Activated naive CD4-positive, alpha-beta T cell treated with Interleukin-2 at 50 U/mL for 16 hours (primary cell): ENCODE data around the gene IDE.
"Not testable (repeated sequence)": the region's sequence is repeated elsewhere in the genome, so short reads cannot be mapped to it uniquely, and the experiment has no call there.

Source experiments
- DNase-seq: peaks from one replicate; pipeline ENCODE4 v3.0.0-alpha.2; 2020

Gene IDE

DNA sequence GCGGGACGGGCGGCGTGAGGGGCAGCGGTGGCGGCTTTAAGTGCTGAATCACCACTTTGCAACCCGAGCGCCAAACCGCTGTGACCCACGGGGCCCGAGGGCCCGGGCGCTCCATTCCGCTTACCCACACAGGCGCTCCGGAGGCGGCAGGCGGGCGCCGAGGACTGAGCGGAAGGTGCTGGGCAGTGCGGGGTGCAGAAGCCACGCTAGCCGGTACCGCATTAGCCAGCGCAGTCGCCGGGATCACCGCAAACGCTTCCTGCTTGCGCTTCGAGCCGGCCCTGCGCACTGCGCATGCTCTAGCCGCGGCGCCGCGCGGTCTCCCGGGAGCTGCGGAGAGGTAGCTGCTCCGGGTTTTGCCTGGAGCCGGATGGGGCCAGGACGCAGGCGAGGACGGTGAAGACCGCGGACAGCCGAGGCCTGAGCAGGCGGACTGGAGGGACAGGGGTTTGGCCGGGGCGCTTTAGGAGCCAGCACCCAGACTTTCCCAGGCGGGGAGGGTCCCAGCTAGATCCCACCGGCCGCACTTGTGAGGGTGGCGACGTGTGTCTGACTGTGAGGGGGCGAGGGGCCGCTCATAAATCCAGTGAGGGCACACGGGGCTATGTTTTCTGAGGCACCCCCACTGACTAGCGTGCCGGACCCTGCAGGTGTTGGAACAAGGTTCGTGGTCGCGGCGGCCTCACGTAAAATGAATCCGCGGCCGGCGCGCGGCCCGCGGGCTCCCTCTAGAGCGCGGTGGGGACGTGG is at the start of gene IDE:
TSS of gene IDE (minus strand) at position 296 of the 750 bp plus-strand sequence. CDS start at position 222, 74 bp downstream.
- DNase-seq: peak; percentile 85

GRCh38 chr10:92619368-92619767 is 45.5 kb upstream of the IDE start:
- no peak for DNase-seq

- DNase-seq: no peak
Observed at GRCh38 chr10:92615515-92615914, 41.6 kb upstream of the IDE start.

DNA sequence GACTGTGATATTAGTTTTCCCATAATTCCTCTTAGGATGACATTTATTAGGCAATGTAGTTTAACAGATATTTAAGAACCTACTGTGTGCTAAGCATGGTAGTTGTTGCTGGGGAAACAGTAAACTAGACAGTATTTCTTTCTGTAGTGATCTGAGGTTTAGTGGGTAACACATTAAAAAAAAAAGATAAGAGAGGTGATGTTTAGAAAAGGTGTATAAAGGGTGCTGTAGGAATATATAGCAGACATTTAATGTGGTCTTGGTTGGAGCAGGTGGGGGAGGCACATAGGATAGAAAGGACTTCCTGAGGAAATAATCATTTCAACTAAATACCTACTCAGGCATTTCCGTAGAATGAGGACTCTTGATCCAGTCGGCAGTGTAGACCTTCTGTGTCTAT is 30.9 kb upstream of the IDE start:
- no peak for DNase-seq

- no peak for DNase-seq
Observed at GRCh38 chr10:92598321-92598720, 24.4 kb upstream of the IDE start.

DNA sequence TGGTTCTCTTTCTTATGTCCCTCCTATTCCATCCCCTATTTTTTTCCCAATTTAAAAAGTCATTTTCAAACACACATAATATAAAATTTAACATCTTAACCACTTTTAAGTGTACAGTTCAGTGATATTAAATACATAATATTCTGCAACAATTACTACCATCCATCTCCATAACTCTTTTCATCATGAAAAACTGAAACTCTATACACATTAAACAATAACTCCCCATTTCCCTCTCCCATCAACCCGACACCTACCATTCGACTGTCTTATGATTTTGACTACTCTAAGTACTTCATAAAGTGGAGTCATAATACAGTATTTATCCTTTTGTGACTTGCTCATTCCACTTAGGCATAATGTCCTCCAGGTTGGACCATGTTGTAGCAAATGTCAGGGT is 21.6 kb upstream of the IDE start:
- no peak for DNase-seq

DNA sequence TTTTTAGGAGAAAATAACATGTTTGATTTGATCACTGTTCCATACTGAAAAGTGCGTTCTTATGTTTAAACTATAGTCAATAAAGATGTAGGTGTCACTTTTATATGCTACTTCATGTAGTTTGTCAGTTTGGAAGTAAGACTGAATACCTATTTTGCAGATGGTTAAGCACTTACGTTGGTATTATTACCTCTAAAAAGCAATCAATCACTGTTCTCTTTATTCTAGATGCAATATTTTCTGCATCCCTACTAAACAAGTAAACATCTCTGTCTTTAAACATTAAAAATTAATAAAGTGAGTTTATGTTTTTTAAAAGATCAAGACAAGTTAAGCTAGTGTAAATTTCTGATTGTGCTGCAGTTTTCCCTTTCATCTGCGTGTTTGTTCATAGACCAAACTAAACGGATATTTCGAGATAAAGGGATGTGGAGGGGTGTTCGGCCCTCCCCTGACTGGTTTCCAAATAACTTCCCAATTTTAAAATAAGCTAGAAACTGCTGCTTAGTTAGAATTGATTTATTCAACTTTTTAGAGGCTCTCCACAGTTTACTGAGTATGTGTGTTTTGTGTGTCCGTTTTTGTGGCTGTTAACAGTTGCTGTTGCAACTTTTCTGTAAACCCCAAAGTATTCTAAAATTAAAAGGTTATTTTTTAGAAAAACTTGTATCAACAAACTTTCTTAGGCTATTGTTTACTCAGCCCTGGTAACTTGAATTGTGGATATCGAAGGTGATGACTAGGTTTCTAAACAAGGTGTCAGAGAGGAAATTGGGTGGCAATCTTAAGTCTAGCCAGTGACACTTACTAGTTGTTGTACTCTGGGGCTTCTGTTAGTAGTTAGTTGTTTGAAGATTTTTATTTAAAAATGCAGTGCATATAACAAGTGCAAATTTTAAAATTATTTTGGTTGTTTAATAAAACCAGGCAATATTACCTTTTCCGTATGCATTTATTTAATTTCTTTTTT is 20.0 kb upstream of the IDE start:
- DNase-seq: no peak

GRCh38 chr10:92592761-92593618 is 19.1 kb upstream of the IDE start, which contains the start of gene KIF11:
TSS of gene KIF11 (plus strand) at chr10:92593130. CDS start at chr10:92593376, 246 bp downstream.
- DNase-seq: peak; percentile 98

- peak; percentile 90 for DNase-seq
Observed at GRCh38 chr10:92591550-92592022, 17.7 kb upstream of the IDE start.

DNA sequence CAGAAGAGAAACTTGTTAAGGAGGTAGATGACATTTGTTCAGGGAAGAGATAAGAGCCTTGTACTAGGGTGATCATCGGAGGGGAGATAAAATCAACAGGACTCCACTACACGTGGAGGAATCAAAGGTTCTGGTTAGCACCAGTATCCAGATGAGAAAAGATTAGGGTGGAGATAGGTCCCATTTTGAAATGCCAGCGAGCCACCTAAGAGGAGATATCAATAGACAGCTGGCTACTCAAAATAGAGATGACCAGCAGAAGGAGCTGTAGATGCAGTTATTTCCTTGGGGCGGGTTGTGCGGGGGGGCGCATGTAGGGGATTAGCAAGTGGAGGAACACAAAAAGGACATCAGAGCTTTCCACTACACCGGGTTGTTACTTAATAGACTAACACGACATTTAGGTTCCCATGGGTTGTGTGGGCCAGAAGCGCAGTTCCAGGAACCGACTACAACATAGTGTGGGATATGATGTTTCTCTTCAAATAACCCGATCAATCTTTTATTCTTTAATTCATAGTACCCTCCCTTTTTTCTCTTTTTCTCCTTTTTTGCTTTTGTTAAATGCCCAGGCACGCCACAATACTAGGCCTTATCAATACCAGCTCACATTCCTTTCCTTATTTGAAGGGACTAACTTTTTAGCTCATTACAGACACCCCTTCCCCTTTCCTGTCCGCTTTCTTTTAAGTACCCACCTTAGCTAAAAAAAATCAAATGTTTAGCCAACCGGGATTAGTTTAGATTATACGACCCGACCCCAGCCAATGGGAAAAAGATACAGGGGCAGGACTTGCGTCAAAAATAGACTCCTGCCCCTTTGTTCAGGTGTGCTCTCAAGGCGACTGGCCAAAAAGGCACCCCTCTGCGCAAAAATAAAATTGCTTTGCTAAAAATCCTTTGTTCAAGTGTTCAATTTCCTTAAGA is 17.0 kb upstream of the IDE start:
- DNase-seq: no peak

DNA sequence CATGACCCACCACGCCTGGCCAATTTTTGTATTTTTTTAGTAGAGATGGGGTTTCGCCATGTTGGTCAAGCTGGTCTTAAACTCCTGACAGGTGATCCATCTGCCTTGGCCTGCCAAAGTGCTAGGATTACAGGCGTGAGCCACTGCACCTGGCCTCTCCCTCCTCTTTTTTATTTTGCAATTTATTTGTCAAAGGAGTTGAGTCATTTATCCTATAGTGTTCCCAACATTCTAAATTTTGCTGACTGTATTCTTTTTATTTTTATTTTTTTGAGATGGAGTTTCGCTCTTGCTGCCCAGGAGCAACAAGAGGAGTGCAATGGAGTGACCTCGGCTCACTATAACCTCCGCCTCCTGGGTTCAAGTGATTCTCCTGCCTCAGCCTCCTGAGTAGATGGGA is 8.5 kb upstream of the IDE start:
- DNase-seq: not testable (repeated sequence)

DNA sequence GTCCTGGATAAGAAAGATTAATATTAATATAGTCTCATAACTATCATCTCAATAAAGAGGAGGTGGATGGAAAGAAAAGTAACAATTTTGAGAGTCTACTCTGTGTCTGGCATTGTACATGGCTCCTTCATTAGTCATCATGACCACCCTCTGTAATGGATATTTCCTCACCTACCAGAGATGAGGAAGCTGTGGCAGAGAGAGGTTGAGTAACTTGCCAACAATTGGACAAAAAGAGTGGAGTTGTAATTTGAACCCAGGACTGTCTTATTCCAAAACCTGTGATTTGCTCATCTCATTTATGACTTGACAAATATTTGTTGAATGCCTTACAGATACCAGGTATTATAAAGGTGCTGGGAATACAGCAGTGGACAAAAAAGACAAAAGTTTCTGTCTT is 2.1 kb upstream of the IDE start:
- DNase-seq: no peak

- no peak for DNase-seq
Observed at GRCh38 chr10:92574548-92575261, 812 bp upstream of the IDE start.

GRCh38 chr10:92573091-92573797 is 649 bp downstream of the IDE start:
- DNase-seq: peak; percentile 39

- DNase-seq: no peak
Observed at GRCh38 chr10:92572362-92573090, 1.4 kb downstream of the IDE start.

DNA sequence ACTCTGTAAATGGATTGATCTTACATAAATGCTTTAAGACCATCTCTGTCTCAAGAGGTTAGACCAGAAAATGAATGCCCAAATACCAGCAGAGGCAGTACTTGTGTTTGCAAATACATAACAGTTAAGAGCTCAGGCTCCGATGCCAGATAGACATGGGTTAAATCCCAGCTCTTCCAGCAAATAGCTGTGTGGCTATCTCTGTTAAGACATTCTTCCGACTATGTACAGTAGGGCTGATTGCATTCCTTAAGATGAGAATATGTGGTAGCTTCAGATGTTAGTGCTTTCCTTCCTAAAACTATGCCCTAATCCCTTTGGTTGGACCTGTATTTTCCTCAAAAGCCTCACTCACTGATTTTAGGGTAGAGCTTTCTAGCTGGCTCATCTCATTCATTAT is 2.2 kb downstream of the IDE start:
- DNase-seq: no peak

DNA sequence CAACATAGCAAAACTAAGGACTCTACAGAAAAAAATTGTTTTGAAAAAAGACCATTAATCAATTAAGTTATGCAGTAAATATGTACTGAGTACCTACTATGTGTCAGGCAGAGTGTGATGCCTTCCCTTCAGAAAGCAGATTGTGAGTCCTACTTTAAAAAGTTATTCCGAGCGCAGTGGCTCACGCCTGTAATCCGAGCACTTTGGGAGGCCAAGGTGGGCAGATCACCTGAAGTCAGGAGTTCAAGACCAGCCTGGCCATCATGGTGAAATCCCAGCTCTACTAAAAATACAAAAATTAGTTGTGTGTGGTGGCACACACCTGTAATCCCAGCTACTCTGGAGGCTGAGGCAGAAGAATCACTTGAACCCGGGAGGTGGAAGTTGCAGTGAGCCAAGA is 4.2 kb downstream of the IDE start:
- DNase-seq: not testable (repeated sequence)

- DNase-seq: no peak
Observed at GRCh38 chr10:92569071-92569470, 4.8 kb downstream of the IDE start.

GRCh38 chr10:92567952-92568600 is 5.8 kb downstream of the IDE start:
- no peak for DNase-seq
